HepG2 (cell line): ENCODE data around the gene ST3GAL4. TPM values are rescaled to one million over a fixed set of nuclear protein-coding genes. Genes with fewer than 3 reads are reported as not detected.

Experiments
- CEBPB ChIP-seq: IDR thresholded peaks from 2 replicates; pipeline ENCODE4 v1.6.1; 2011; ENCODE audit warnings: low read depth, low read length, improper control_type of control experiment, borderline replicate concordance
- SAP130 ChIP-seq: IDR thresholded peaks from 2 replicates; pipeline ENCODE4 v1.6.1; 2016; ENCODE audit warnings: low read depth
- ZFAT ChIP-seq: sonication (generic); formaldehyde crosslinking; conservative IDR thresholded peaks from 2 replicates; pipeline ENCODE4 v1.8.1; 2023; ENCODE audit warnings: missing genetic modification reagents, inconsistent platforms
- ZNF549 ChIP-seq: sonication (generic); formaldehyde crosslinking; IDR thresholded peaks from 2 replicates; pipeline ENCODE4 v1.5.0; 2020; ENCODE audit warnings: missing genetic modification reagents
- polyA plus RNA-seq, 8 experiments: library from polyadenylated mRNA; depleted of rRNA in 3 of 8; stranded (reverse) in 7 of 8; unstranded in 1 of 8; fragments of >200 nt; fragmentation: Illumina TruSeq in 4 of 8; extraction: Trizol in 4 of 8; gene quantifications; 2 replicates each; pipeline versions ENCODE4 v1.2.1 to v1.2.3, GENCODE V29; 2011 to 2016; ENCODE audit warnings: low read depth in 4 of 8, missing spikeins in 1 of 8, mixed read lengths in 1 of 8; ENCODE audit not compliant: insufficient read depth in 1 of 8
- total RNA-seq, 5 experiments: library from RNA; depleted of rRNA; stranded (reverse); fragments of >200 nt; fragmentation: Illumina TruSeq; extraction: Trizol; gene quantifications; 2 replicates each; pipeline ENCODE4 v1.2.3, GENCODE V29; 2016; ENCODE audit warnings: low read depth in 1 of 5
- TF ChIP-seq, protein P1 (sequence below): sonication (generic); formaldehyde crosslinking; IDR thresholded peaks from 2 replicates; pipeline ENCODE4 v1.8.0; 2023; ENCODE audit warnings: mild to moderate bottlenecking, missing genetic modification reagents
- TF ChIP-seq, protein P2 (sequence below): sonication (generic); formaldehyde crosslinking; IDR thresholded peaks from 2 replicates; pipeline ENCODE4 v1.5.1; 2020; ENCODE audit warnings: mild to moderate bottlenecking, moderate library complexity, missing genetic modification reagents
- TF ChIP-seq, protein P3 (sequence below): fragments of 450-650 bp; IDR thresholded peaks from 2 replicates; pipeline ENCODE4 v1.6.1; 2017
- TF ChIP-seq, protein P4 (sequence below): sonication (generic); formaldehyde crosslinking; IDR thresholded peaks from 2 replicates; pipeline ENCODE4 v1.4.0; 2020; ENCODE audit warnings: mild to moderate bottlenecking, missing genetic modification reagents
- TF ChIP-seq, protein P5 (sequence below): sonication (generic); formaldehyde crosslinking; IDR thresholded peaks from 2 replicates; pipeline ENCODE4 v1.5.1; 2020; ENCODE audit warnings: mild to moderate bottlenecking, missing genetic modification reagents, moderate library complexity

Gene ST3GAL4
- total and polyA plus RNA-seq, 2 of the 13 experiments (the other 11 are each of a cell fraction or from before 2014, with no cell fraction given): 9.1 to 13.3 TPM

DNA sequence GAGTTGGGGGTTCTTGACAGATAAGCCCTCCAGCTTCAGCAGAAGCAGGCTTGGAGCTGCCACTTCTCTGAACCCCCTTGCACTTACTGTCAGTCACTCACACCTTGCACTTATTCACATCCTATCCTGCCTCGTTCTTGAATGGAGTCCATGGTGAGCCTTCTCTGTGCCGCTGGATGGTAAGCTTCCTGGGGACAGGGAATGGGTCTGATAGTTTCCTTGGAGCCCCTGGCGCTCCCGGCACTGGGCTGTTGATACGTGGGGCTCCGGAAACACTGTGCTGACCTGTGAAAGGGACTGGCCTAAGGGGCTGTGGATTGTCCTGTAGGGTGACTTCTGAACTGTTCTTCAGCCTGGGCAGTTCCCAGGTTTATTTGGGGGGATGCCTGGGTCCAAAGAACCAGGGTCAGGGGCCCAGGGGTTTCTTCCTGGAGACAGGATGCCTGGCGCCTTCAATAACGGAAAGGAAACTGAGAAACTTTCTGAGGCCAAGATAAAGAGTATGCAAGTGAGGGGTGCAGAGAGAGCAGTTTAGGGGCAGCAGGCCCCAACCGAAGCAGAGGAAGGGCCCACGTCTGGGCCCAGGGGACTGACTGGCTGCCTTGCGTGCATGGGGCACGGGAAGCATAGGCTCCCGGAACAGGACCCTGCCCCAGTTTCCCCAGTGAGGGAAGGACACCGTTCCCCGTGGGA is 709 bp upstream of the ST3GAL4 start (continued):
- TF ChIP-seq, protein P1, sequence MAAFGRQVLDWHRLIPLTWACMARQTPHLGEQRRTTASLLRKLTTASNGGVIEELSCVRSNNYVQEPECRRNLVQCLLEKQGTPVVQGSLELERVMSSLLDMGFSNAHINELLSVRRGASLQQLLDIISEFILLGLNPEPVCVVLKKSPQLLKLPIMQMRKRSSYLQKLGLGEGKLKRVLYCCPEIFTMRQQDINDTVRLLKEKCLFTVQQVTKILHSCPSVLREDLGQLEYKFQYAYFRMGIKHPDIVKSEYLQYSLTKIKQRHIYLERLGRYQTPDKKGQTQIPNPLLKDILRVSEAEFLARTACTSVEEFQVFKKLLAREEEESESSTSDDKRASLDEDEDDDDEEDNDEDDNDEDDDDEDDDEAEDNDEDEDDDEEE (CRISPR knock-in tag): 0 out of 2 replicates have a peak, but pooled peaks have one; percentile 51
- TF ChIP-seq, protein P2, sequence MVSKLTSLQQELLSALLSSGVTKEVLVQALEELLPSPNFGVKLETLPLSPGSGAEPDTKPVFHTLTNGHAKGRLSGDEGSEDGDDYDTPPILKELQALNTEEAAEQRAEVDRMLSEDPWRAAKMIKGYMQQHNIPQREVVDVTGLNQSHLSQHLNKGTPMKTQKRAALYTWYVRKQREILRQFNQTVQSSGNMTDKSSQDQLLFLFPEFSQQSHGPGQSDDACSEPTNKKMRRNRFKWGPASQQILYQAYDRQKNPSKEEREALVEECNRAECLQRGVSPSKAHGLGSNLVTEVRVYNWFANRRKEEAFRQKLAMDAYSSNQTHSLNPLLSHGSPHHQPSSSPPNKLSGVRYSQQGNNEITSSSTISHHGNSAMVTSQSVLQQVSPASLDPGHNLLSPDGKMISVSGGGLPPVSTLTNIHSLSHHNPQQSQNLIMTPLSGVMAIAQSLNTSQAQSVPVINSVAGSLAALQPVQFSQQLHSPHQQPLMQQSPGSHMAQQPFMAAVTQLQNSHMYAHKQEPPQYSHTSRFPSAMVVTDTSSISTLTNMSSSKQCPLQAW (CRISPR knock-in tag): 0 out of 2 replicates have a peak, but pooled peaks have one; percentile 43
- TF ChIP-seq, protein P3, sequence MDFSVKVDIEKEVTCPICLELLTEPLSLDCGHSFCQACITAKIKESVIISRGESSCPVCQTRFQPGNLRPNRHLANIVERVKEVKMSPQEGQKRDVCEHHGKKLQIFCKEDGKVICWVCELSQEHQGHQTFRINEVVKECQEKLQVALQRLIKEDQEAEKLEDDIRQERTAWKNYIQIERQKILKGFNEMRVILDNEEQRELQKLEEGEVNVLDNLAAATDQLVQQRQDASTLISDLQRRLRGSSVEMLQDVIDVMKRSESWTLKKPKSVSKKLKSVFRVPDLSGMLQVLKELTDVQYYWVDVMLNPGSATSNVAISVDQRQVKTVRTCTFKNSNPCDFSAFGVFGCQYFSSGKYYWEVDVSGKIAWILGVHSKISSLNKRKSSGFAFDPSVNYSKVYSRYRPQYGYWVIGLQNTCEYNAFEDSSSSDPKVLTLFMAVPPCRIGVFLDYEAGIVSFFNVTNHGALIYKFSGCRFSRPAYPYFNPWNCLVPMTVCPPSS: no peak
- TF ChIP-seq ZFAT (0 out of 2 replicates have a peak, but pooled peaks have one; percentile 24), CEBPB (no peak), SAP130 (CRISPR knock-in tag) (no peak), ZNF549 (CRISPR knock-in tag) (no peak)
- TF ChIP-seq, protein P4, sequence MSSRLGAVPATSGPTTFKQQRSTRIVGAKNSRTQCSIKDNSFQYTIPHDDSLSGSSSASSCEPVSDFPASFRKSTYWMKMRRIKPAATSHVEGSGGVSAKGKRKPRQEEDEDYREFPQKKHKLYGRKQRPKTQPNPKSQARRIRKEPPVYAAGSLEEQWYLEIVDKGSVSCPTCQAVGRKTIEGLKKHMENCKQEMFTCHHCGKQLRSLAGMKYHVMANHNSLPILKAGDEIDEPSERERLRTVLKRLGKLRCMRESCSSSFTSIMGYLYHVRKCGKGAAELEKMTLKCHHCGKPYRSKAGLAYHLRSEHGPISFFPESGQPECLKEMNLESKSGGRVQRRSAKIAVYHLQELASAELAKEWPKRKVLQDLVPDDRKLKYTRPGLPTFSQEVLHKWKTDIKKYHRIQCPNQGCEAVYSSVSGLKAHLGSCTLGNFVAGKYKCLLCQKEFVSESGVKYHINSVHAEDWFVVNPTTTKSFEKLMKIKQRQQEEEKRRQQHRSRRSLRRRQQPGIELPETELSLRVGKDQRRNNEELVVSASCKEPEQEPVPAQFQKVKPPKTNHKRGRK (CRISPR knock-in tag): peak; percentile 18; the same call in 1 of the 2 replicates
- TF ChIP-seq, protein P5, sequence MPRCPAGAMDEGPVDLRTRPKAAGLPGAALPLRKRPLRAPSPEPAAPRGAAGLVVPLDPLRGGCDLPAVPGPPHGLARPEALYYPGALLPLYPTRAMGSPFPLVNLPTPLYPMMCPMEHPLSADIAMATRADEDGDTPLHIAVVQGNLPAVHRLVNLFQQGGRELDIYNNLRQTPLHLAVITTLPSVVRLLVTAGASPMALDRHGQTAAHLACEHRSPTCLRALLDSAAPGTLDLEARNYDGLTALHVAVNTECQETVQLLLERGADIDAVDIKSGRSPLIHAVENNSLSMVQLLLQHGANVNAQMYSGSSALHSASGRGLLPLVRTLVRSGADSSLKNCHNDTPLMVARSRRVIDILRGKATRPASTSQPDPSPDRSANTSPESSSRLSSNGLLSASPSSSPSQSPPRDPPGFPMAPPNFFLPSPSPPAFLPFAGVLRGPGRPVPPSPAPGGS (CRISPR knock-in tag): peak; percentile 29; the same call in 1 of the 2 replicates
